ENCODE results near the gene CYFIP2.

GRCh38 chr5:157290156-157290980 lies 24.4 kb downstream of the CYFIP2 start:
- TF ChIP-seq CTCF (IDR thresholded peaks at IDR 0.05) (no peak), EP300 (IDR thresholded peaks at IDR 0.05) (no peak)

Data from stomach (tissue), 4 donors.